SK-N-SH (cell line): ENCODE measurements around the gene MGRN1. TPM values are rescaled to one million over a fixed set of nuclear protein-coding genes. Genes with fewer than 3 reads are reported as not detected.
A peak's percentile ranks its signal among the peaks of the same experiment; 100 is the strongest.

Experiments
- CTCF ChIA-PET: fragments of 300-600, 350-600 bp; formaldehyde crosslinking; extraction: SDS; loops from one replicate; lab custom pipeline; 2021; lab: Yijun Ruan, JAX
- POLR2A ChIA-PET: fragments of 350-600 bp; sonication (Branson Sonifier 250); formaldehyde crosslinking; extraction: SDS; loops from one replicate; lab custom pipeline; 2020; ENCODE audit warnings: antibody characterized with exemption, inconsistent platforms; lab: Yijun Ruan, JAX
- DNase-seq: peaks from one replicate; pipeline ENCODE4 v3.0.0; 2012
- H2AFZ ChIP-seq: fragments of 200-600 bp; sonication (generic); 2 replicates; pipeline ENCODE4 v1.8.1; 2016; ENCODE audit warnings: antibody characterized with exemption, mild to moderate bottlenecking, low read depth
- H3F3A ChIP-seq: fragments of 200-600 bp; sonication (generic); replicated peaks from 2 replicates; pipeline ENCODE3; 2016; ENCODE audit warnings: antibody characterized with exemption, mild to moderate bottlenecking; ENCODE audit not compliant: insufficient read depth
- H3K27ac ChIP-seq, 2 experiments: fragments of 200-500 bp in 1 of 2; fragments of 200-600 bp in 1 of 2; sonication (Bioruptor generic) in 1 of 2; sonication (generic), shearing (Covaris generic) in 1 of 2; 2 replicates each; pipeline versions ENCODE4 v1.5.1 to v1.6.1; 2014 to 2016; ENCODE audit warnings: low read depth in 2 of 2, inconsistent platforms in 1 of 2, low read length in 1 of 2, mild to moderate bottlenecking in 1 of 2, mixed read lengths in 1 of 2
- H3K27me3 ChIP-seq: fragments of 200-600 bp; sonication (generic), shearing (Covaris generic); 2 replicates; pipeline ENCODE4 v1.6.1; 2016; ENCODE audit warnings: mixed run types; ENCODE audit not compliant: insufficient read depth
- H3K36me3 ChIP-seq, 2 experiments: fragments of 200-500 bp in 1 of 2; fragments of 200-600 bp in 1 of 2; sonication (Bioruptor generic) in 1 of 2; sonication (generic) in 1 of 2; replicated peaks in 1 of 2; 2 replicates each; pipeline versions ENCODE3 to v1.5.1; 2014 to 2016; ENCODE audit warnings: low read length in 1 of 2, mild to moderate bottlenecking in 1 of 2; ENCODE audit not compliant: insufficient read depth in 2 of 2, control insufficient read depth in 1 of 2
- H3K4me1 ChIP-seq, 2 experiments: fragments of 200-500 bp in 1 of 2; fragments of 200-600 bp in 1 of 2; sonication (Bioruptor generic) in 1 of 2; sonication (generic), shearing (Covaris generic) in 1 of 2; 2 replicates each; pipeline versions ENCODE4 v1.5.1 to v1.6.1; 2014 to 2016; ENCODE audit warnings: low read depth in 1 of 2, low read length in 1 of 2, mixed run types in 1 of 2; ENCODE audit not compliant: insufficient read depth in 2 of 2, control insufficient read depth in 1 of 2
- H3K4me2 ChIP-seq: fragments of 200-600 bp; sonication (generic), shearing (Covaris generic); 2 replicates; pipeline ENCODE4 v1.6.1; 2017; ENCODE audit warnings: mixed run types
- H3K4me3 ChIP-seq, 2 experiments: fragments of 200-500 bp in 1 of 2; fragments of 200-600 bp in 1 of 2; sonication (Bioruptor generic) in 1 of 2; sonication (generic), shearing (Covaris generic) in 1 of 2; 2 replicates each; pipeline versions ENCODE4 v1.5.1 to v1.8.1; 2014 to 2016; ENCODE audit warnings: low read depth in 2 of 2, inconsistent platforms in 1 of 2, low read length in 1 of 2, mild to moderate bottlenecking in 1 of 2, mixed read lengths in 1 of 2, moderate library complexity in 1 of 2
- H3K79me2 ChIP-seq: fragments of 200-600 bp; sonication (generic); 2 replicates; pipeline ENCODE4 v1.8.1; 2017; ENCODE audit warnings: mild to moderate bottlenecking; ENCODE audit not compliant: insufficient read depth
- H3K9ac ChIP-seq: fragments of 200-600 bp; sonication (generic); 2 replicates; pipeline ENCODE4 v1.6.1; 2017; ENCODE audit warnings: mixed run types
- H3K9me2 ChIP-seq: fragments of 200-600 bp; sonication (generic); 2 replicates; pipeline ENCODE4 v1.6.1; 2017; ENCODE audit warnings: mixed run types
- H3K9me3 ChIP-seq: fragments of 200-600 bp; sonication (generic); 2 replicates; pipeline ENCODE4 v1.6.1; 2017; ENCODE audit warnings: mixed run types, mild to moderate bottlenecking, moderate library complexity
- H4K20me1 ChIP-seq: fragments of 200-600 bp; sonication (generic); 2 replicates; pipeline ENCODE4 v1.6.1; 2017; ENCODE audit warnings: mild to moderate bottlenecking, mixed run types; ENCODE audit not compliant: insufficient read depth
- CHD2 ChIP-seq: fragments of 150-350 bp; IDR thresholded peaks from 2 replicates; pipeline ENCODE4 v1.6.1; 2018; ENCODE audit warnings: low read length; ENCODE audit not compliant: partially characterized antibody
- ELF1 ChIP-seq: IDR thresholded peaks from 2 replicates; pipeline ENCODE4 v1.4.0; 2012
- GABPA ChIP-seq: IDR thresholded peaks from 2 replicates; pipeline ENCODE4 v1.4.0; 2012; ENCODE audit warnings: low read depth, mild to moderate bottlenecking
- MXI1 ChIP-seq: IDR thresholded peaks from 2 replicates; pipeline ENCODE4 v1.6.1; 2012; ENCODE audit warnings: mild to moderate bottlenecking, low read depth, low read length, improper control_type of control experiment
- RAD21 ChIP-seq: IDR thresholded peaks from 2 replicates; pipeline ENCODE4 v1.6.1; 2012; ENCODE audit warnings: mild to moderate bottlenecking, low read length
- RXRA ChIP-seq: IDR thresholded peaks from 2 replicates; pipeline ENCODE4 v1.4.0; 2012; ENCODE audit warnings: low read depth, mild to moderate bottlenecking, borderline replicate concordance
- SIN3A ChIP-seq: IDR thresholded peaks from 2 replicates; pipeline ENCODE4 v1.6.1; 2012; ENCODE audit warnings: low read depth, mild to moderate bottlenecking, low read length, moderate library complexity, borderline replicate concordance
- TEAD4 ChIP-seq: IDR thresholded peaks from 2 replicates; pipeline ENCODE4 v1.4.0; 2012; ENCODE audit warnings: mild to moderate bottlenecking, borderline replicate concordance; ENCODE audit not compliant: insufficient read depth
- WGBS: methylation state at CpG from one replicate; pipeline ENCODE4 v1.1.6; 2017; ENCODE audit warnings: low lambda C conversion rate; 5-methylcytosine and 5-hydroxymethylcytosine counted together
- polyA plus RNA-seq, 3 experiments: library from polyadenylated mRNA; depleted of rRNA; stranded (reverse); fragments of >200 nt; gene quantifications; 2 replicates each; pipeline ENCODE4 v1.2.3, GENCODE V29; 2012
- TF ChIP-seq, protein P1 (sequence below): IDR thresholded peaks from 2 replicates; pipeline ENCODE4 v1.6.1; 2012; ENCODE audit warnings: mild to moderate bottlenecking, low read depth, low read length, moderate library complexity
- TF ChIP-seq, protein P2 (sequence below): IDR thresholded peaks from 2 replicates; pipeline ENCODE4 v1.4.0; 2012; ENCODE audit warnings: low read depth, borderline replicate concordance
- TF ChIP-seq, protein P3 (sequence below): IDR thresholded peaks from 2 replicates; pipeline ENCODE4 v1.4.0; 2012; ENCODE audit warnings: low read depth
- TF ChIP-seq, protein P4 (sequence below): fragments of 150-350 bp; IDR thresholded peaks from 2 replicates; pipeline ENCODE4 v1.6.1; 2016; ENCODE audit warnings: mild to moderate bottlenecking, low read depth, low read length
- TF ChIP-seq, protein P5 (sequence below): fragments of 150-350 bp; IDR thresholded peaks from 2 replicates; pipeline ENCODE4 v1.6.1; 2017; ENCODE audit warnings: antibody characterized with exemption, low read length, low read depth, borderline replicate concordance
- TF ChIP-seq, protein P6 (sequence below): IDR thresholded peaks from 2 replicates; pipeline ENCODE4; 2012

The MGRN1 gene
- polyA plus RNA-seq, 1 of the 3 experiments (the other 2 are of a cell fraction): 13.3 TPM

DNA sequence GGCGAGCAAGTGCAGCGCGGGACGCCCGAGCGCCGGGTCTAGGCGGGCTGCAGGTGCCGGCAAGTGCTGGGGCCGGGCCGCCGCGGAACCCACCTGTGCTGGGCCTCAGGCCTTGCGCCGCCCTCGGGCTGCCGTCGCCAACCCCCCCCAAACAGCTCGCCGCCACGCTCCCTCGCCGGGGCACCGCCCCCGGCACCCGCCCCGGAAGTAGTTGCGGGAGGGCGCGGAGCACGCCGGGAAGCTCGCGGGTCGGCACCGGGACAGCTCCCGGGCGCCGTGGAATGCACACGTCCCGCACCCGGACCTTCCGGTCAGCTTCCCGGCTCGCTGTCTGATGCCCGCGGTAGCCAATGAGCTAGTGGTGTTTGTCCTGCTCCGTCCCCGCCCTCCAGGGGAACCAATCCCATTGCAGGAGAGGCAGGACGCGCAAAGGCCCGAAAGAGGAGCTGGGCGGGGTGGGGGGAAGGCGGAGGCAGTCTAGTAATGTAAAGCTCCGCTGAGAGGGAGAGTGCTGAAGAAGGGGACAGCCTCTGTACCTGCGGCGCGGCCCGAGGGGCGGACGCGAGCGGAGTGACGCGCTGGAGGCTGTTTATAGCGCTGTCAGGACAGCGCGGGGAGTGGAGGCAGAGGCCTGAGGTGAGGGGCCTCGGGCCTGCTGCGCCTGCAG is 109.6 kb downstream of the MGRN1 start, which contains the start of the genes ANKS3 and DNAAF8:
TSS of gene ANKS3 (minus strand) at position 209 of the 667 bp plus-strand sequence. CDS start 4,122 bp downstream, outside the sequence.
TSS of gene DNAAF8 (plus strand) at position 475 of the 667 bp plus-strand sequence. CDS start 1,978 bp downstream, outside the sequence.
- Histone ChIP-seq H3K9ac (peak within 1 kb of the TSS; percentile 88), H3K4me2 (peak within 1 kb of the TSS; percentile 98), H3K4me3 (peak within 1 kb of the TSS; percentile 97), H2AFZ (peak within 1 kb of the TSS; percentile 90), H3K27me3 (no peaks in the 10 kb centered on the region), H3K9me2 (no peaks in the 10 kb centered on the region), H3K79me2 (peaks cover 48% of the 10 kb centered on the region), H4K20me1 (no peaks in the 10 kb centered on the region), H3F3A (no peaks in the 10 kb centered on the region), H3K9me3 (no peaks in the 10 kb centered on the region), H3K36me3 (peaks cover 10 to 18% of the 10 kb centered on the region in 2 experiments), H3K27ac (peak within 1 kb of the TSS; percentile 88 to 96), H3K4me1 (peaks cover 0 to 6% of the 10 kb centered on the region in 2 experiments; a peak in 1 of 4 replicates)
- TF ChIP-seq, protein P1, sequence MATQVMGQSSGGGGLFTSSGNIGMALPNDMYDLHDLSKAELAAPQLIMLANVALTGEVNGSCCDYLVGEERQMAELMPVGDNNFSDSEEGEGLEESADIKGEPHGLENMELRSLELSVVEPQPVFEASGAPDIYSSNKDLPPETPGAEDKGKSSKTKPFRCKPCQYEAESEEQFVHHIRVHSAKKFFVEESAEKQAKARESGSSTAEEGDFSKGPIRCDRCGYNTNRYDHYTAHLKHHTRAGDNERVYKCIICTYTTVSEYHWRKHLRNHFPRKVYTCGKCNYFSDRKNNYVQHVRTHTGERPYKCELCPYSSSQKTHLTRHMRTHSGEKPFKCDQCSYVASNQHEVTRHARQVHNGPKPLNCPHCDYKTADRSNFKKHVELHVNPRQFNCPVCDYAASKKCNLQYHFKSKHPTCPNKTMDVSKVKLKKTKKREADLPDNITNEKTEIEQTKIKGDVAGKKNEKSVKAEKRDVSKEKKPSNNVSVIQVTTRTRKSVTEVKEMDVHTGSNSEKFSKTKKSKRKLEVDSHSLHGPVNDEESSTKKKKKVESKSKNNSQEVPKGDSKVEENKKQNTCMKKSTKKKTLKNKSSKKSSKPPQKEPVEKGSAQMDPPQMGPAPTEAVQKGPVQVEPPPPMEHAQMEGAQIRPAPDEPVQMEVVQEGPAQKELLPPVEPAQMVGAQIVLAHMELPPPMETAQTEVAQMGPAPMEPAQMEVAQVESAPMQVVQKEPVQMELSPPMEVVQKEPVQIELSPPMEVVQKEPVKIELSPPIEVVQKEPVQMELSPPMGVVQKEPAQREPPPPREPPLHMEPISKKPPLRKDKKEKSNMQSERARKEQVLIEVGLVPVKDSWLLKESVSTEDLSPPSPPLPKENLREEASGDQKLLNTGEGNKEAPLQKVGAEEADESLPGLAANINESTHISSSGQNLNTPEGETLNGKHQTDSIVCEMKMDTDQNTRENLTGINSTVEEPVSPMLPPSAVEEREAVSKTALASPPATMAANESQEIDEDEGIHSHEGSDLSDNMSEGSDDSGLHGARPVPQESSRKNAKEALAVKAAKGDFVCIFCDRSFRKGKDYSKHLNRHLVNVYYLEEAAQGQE: peak; percentile 79
- TF ChIP-seq RXRA (no peak), CHD2 (peak; percentile 69), ELF1 (peak; percentile 81), TEAD4 (0 out of 2 replicates have a peak, but pooled peaks have one; percentile 17), RAD21 (no peak), MXI1 (peak; percentile 77), GABPA (peak; percentile 90), SIN3A (0 out of 2 replicates have a peak, but pooled peaks have one; percentile 91)
- TF ChIP-seq, protein P2, sequence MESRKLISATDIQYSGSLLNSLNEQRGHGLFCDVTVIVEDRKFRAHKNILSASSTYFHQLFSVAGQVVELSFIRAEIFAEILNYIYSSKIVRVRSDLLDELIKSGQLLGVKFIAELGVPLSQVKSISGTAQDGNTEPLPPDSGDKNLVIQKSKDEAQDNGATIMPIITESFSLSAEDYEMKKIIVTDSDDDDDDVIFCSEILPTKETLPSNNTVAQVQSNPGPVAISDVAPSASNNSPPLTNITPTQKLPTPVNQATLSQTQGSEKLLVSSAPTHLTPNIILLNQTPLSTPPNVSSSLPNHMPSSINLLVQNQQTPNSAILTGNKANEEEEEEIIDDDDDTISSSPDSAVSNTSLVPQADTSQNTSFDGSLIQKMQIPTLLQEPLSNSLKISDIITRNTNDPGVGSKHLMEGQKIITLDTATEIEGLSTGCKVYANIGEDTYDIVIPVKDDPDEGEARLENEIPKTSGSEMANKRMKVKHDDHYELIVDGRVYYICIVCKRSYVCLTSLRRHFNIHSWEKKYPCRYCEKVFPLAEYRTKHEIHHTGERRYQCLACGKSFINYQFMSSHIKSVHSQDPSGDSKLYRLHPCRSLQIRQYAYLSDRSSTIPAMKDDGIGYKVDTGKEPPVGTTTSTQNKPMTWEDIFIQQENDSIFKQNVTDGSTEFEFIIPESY: no peak
- TF ChIP-seq, protein P3, sequence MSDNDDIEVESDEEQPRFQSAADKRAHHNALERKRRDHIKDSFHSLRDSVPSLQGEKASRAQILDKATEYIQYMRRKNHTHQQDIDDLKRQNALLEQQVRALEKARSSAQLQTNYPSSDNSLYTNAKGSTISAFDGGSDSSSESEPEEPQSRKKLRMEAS: peak; percentile 91
- TF ChIP-seq, protein P4, sequence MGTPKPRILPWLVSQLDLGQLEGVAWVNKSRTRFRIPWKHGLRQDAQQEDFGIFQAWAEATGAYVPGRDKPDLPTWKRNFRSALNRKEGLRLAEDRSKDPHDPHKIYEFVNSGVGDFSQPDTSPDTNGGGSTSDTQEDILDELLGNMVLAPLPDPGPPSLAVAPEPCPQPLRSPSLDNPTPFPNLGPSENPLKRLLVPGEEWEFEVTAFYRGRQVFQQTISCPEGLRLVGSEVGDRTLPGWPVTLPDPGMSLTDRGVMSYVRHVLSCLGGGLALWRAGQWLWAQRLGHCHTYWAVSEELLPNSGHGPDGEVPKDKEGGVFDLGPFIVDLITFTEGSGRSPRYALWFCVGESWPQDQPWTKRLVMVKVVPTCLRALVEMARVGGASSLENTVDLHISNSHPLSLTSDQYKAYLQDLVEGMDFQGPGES: peak; percentile 56; the same call in 1 of the 2 replicates
- TF ChIP-seq, protein P5, sequence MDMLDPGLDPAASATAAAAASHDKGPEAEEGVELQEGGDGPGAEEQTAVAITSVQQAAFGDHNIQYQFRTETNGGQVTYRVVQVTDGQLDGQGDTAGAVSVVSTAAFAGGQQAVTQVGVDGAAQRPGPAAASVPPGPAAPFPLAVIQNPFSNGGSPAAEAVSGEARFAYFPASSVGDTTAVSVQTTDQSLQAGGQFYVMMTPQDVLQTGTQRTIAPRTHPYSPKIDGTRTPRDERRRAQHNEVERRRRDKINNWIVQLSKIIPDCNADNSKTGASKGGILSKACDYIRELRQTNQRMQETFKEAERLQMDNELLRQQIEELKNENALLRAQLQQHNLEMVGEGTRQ: no peak
- TF ChIP-seq, protein P6, sequence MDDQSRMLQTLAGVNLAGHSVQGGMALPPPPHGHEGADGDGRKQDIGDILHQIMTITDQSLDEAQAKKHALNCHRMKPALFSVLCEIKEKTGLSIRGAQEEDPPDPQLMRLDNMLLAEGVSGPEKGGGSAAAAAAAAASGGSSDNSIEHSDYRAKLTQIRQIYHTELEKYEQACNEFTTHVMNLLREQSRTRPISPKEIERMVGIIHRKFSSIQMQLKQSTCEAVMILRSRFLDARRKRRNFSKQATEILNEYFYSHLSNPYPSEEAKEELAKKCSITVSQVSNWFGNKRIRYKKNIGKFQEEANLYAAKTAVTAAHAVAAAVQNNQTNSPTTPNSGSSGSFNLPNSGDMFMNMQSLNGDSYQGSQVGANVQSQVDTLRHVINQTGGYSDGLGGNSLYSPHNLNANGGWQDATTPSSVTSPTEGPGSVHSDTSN: peak; percentile 97
- peak; percentile 97 for DNase-seq
- CTCF ChIA-PET: interaction anchor here (0.9 to 1.5 kb wide), 4 partner anchors 69 to 222 kb away, joined by 3 to 7 read pairs (median 4); no protein-coding TSS in a partner anchor
- POLR2A ChIA-PET: interaction anchor here (0.7 to 2.2 kb wide), 11 partner anchors 10 to 225 kb away, joined by 3 to 16 read pairs (median 4); partner anchors contain the start of genes ROGDI and ZNF500
- under 1% methylated on average over 33 of the region's 70 CpGs for WGBS
